NCI-H1417 treated with DMSO at 0.1 percent for 48 hours (cell line): ENCODE results near the gene MLEC.

ENCODE experiments used
- DNase-seq: peaks from one replicate; lab custom pipeline; 2025; lab: John Stamatoyannopoulos, UW

MLEC gene, protein sequence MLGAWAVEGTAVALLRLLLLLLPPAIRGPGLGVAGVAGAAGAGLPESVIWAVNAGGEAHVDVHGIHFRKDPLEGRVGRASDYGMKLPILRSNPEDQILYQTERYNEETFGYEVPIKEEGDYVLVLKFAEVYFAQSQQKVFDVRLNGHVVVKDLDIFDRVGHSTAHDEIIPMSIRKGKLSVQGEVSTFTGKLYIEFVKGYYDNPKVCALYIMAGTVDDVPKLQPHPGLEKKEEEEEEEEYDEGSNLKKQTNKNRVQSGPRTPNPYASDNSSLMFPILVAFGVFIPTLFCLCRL

DNA sequence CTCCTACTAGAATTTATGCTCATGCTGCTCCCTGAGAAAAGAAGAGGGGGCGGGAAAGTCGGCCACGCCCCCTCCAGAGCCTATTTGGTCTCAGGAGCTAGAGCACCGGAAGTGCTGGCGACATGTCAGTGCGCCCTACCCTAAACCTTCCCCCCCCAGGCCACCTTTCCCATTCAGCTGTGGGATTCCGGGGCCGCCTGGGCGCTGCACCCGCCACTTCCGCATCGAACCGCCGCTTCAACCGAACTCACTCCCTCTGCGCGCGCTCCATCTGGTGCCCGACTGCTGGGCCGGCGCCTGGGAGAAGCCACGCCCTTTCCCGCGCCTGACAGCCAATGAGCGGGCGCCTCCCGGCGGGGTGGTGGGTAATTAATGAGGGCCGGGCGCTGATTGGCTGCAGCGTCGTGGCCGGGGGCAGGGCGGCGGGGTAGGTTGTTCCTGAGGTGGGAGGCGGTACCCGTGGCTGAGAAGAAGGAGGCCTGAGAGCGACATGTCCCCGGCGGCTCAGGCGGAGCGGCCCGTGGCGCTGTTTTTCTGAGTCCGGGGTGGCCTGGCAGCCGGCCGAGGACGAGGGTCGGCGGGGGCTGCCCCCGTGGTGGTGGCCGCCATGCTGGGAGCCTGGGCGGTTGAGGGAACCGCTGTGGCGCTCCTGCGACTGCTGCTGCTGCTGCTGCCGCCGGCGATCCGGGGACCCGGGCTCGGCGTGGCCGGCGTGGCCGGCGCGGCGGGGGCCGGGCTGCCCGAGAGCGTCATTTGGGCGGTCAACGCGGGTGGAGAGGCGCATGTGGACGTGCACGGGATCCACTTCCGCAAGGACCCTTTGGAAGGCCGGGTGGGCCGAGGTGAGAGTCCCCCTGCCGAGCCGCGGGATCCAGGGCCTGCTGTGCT is at the start of gene MLEC:
MLEC (plus strand) TSS at position 460 of the 888 bp plus-strand sequence; CDS start at position 608, 148 bp downstream.
- DNase-seq = peak; percentile 90

DNA sequence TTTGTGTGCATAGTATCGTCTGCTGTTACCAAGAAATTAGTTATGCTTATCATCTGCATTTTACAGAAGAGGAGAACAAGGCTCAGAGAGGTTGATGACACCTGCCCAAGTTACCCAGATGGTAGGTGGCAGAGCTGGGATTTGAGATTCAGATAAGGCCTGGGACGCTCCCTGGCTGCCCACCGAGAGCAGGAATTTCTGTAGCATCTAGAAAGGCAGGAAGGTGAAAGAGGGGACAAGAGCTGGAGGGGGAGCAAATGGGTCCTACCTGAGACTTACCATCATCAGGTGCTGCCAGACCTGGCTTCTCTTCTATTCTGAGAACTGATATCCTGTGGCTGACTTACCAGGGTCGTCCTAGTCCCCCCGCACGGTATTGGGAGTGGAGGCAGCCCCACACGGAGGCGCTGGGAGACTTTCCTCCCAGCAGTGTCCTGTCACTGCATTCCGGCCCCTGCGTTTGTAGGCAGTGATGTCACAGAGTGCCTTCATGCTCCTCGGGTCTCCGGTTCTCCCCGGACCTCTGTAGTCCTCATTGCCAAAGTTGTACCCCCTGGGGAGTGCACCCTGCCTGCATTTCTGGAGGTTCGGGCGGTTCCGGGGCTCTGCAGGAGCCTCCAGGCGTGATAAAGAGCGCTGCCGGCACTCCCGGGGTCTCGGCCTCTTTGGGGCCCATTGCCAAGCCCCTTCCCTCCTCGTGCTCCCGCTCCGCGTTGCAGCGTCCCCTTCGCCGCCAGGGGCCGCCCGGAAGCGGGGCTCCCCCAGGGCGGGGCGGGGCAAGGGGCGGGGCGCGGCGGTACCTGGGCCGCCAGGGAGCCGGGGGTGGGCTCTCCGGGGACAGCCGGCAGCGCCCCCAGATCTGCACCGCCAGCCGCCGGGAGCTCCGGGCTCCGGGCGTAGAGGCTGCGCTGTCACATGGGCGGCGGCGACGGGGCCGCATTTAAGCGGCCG is 46.9 kb upstream of the MLEC start, which contains the start of gene CABP1:
CABP1 (plus strand) TSS at position 856 of the 951 bp plus-strand sequence; CDS start at position 916, 60 bp downstream.
- no peak for DNase-seq

DNA sequence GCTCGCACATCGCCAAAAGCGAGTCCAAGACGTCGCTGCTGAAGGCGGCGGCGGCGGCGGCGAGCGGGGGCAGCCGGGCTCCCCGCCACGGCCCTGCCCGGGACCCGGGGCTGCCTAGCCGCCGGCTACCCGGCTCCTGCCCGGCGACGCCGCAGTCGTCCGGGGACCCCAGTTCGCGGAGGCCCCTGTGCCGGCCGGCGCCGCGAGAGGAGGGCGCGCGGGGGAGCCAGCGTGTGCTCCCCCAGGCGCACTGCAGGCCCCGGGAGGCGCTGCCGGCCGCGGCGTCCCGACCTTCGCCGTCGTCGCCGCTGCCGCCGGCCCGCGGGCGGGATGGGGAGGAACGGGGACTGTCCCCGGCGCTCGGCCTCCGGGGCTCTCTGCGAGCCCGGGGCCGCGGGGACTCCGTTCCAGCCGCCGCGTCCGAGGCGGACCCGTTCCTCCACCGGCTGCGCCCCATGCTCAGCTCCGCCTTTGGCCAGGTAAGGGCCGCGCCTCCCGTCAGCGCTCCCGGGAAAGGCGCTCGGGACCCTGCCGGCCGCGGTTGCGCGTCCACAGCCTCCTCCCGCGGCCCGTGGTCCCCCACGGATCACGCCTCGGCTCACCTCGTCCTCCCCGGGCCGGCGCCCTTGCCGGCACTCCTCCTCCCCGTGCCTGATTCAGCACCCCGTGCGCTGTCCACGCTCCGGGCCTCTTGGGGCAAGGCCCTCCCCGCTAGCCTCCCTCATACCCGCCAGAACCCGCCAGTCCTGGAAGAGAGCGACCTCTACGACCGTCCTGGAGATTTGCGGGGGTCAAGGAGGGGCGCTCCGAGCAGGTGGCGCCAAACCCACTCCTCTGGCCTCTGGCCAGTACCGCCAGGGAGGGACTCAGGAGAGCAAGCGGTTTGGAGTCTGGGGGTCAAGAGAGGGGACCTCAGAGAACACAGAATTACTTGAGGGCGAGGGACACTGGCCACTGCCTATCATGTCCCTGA is 45.8 kb upstream of the MLEC start:
- DNase-seq = no peak

DNA sequence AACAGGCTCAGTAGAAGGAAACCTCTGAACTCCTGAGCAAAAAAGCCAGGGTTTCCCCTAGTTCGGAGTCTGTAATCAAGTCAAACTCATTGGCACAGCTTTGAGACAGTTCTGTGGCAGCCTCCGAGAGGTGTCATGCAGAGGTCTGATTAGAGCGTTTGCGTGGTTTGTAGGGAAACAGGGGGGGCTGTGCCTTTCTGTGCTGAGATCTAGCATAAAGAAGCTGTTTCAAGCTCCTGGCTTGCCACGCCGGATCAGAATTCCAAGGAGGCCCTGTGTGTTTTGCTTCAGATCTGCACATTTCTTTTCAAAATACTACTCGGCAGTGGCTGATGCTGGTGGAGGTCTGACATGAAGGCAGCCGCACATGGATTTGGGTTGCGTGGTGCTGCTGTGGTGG is 44.8 kb upstream of the MLEC start:
- DNase-seq = no peak

DNA sequence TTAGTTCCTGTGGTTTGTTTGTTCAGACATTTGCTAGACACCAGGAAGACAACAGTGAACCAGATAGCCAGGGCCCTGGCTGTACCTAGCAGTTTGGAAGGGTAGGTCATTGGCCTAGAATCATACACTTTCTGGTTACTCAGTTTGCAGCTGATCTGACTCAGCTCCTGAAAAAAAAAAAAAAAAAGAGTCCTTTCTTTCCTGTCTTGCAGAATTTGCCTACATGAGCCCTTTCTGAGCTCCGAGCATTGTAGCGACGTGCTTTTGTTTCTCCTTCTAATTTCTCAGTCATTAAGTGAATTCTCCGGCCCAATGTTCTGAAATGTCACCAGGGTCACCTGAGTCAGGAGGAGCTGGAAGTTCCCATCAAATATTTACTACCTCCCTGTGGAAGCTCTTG is 44.1 kb upstream of the MLEC start:
- DNase-seq = no peak

DNA sequence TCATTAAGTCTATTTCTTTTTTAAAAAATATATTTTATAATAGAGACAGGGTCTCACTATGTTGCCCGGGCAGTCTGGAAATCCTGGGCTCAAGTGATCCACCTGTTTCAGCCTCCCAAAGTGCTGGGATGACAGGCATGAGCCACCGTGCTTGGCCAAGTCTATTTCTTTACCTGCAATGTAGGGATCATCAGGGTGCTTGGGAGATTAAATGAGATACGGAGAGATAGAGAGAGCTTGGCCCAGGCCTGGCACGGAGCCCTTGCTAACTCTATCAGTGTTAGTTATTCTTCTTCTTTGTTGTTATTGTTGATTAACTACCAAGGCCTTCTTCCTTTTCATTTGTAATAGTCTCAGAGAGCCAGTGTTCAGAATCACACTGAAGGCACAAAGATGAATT is 43.4 kb upstream of the MLEC start:
- no peak for DNase-seq

DNA sequence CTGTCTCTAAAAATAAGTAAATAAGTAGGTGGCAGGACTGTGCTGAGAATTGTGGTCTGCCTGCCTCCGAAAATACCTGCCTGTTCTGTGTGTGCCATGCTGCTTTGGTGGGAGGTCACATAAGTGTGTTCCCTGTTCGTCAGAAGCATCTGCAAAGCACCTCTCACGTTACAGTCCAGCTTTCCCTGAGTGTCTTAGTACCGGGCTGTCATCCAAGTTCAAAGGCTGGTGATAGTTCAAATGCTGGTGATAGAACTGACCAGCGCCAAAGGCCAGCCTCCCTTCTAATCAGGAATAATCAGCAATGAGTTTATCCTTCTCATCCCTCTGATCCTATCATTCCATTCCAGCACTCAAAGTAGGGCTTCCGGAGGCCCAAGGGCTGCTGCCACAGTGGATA is 40.9 kb upstream of the MLEC start:
- DNase-seq = no peak

DNA sequence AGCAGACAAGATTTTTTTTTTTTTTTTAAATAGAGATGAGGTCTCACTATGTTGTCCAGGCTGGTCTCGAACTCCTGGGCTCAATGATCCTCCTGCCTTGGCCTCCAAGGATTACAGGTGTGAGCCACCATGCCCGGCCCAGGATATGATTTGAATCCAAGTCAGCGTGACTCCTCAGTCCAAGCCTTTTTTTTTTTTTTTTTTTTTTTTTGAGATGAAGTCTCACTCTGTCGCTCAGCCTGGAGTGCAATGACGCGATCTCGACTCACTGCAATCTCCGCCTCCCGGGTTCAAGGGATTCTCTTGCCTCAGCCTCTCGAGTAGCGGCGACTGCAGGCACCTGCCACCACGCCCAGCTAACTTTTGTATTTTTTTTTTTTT is 39.6 kb upstream of the MLEC start:
- no peak for DNase-seq

DNA sequence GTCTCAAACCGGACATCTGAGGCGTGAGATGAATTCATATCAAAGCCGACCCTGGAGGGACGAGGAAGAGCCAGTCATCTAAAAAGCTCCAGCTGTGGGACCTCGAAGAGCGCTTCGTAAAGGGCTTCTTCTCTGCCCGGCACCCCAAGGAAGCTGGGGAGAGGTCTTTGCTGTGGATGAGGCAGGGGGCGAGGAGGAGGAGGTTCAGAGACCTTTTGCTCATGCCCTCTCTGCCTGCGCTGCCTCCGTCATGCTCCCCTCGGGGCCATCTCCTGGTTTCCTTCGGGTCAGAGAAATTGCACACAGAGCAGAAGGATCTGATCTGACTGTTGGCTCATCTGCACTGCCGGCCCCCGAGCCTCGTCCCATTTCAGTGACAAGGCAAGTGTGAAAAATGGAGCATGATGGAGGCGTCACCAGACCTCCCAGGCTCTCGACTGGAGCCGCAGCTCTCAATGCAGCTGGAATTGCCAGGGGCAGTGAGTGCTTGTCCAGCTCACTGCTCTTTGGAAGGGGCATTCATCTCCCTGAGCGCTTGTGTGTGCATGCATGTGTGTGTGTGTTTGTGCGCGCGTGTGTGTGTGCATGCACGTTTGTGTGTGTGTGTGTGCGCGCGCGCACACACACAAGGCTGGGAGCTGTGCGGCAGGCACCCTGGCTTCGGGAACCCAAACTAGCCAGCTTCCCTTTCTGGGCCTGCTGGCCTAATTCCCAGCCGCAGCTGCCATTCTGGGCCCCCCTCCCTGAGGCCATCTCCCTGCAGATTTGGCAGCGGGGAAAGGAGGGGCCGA is 37.3 kb upstream of the MLEC start:
- DNase-seq = no peak

DNA sequence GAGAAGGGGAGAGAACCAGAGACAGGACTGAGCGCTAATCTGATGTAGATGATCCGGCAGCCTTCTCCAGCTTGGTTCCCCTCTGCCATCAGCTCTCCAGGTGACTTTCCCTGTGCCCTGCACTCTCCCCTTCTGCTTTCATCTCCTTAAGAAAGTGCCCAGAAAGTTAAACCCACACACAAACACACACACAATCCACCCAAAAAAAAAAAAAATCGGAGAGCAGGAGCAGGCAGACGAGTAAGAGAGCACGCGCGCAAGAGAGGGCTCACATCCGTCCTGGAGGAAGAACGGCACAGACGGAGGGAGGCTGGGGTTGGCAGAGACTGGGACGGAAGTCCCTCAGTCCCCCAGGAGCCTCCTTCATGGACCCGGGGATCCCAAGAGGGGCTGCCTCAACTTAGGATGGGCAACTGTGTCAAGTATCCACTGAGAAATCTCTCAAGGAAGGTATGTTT is 36.7 kb upstream of the MLEC start:
- DNase-seq = no peak

DNA sequence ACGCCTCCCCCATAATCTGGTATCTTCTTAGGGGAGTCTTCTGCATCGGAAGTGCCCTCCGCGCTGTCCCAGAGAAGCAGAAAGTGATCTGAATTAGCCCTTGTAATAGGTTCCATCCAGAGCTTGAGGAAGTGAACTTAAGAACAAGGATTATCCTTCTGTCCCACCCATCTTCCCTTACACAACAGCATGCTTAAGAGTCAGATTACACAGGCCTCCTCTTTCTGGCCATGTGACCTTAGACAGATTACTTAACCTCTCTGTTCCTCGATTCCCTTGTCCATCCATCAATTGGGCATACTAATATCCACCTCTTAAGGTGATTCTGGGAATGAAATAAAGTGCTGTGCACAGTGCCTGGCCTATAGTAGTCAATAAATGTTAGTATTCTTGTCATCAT is 35.1 kb upstream of the MLEC start:
- no peak for DNase-seq

DNA sequence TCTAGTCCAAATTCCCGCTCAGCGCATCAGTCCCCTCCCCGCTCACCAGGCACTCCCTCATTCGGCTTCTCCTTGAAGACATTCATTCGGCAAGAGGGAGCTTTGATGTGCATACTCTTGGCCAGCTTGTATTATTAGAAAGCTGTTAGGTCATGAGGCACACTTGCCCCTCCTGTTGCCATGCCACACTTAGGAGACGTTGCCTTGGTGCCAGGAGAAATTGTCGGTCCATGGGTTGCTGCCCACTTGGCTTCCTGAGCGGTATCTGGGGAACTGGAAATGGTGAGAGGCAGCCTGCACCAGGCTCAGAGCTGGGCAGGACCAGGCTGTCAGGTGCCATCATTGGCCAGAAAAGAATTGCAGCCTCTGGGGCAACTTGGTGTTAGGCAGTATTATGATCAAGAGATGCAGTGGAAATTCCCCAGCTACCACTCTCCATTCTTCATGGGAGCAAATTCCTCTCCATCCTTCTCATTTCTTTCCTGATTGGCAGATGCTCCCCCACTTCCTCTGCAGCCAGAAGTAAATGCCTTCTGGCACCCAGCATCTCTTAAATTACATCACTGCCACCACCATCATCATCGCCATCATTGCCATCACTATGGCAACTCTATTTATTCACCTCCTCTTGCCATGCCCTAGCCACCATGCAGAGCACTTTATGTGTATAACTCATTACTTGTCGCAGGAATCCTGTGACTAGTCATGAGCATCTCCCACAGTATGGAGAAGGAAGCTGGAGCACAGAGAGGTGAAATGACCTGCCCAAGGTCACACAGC is 34.1 kb upstream of the MLEC start:
- no peak for DNase-seq

DNA sequence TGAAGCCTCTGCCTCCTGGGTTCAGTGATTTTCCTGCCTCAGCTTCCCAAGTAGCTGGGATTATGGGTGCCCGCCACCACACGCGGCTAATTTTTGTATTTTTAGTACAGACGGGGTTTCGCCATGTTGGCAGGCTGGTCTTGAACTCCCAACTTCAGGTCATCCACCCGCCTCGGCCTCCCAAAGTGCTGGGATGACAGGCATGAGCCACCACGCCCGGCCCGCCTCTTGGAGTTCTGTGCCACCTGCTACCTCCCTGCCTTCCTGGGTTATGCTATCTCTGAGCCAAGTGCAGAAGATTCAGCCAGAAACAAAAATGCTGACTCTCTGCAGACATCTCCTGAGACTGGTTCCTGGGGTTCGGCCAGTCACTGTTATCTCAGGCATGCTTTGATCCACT is 33.3 kb upstream of the MLEC start:
- no peak for DNase-seq

DNA sequence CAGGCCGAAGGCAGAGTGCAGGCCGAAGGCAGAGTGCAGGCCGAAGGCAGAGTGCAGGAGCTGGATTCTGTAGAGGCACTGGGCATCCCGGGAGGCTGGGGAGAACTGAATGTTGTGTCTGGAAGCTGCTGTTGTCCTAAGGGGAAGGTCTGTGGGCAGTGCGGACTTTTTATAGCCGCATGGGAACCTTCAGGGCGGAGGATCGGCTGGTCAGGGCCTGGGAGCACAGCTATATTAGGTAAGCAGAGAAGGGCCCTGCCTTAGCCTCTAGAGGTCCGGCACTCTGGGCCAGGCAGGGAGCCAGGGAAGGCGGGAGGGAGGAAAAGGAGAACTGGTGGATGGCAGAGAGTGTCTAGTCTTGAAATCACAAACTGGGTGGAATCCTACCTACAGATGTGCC is 32.3 kb upstream of the MLEC start:
- no peak for DNase-seq

DNA sequence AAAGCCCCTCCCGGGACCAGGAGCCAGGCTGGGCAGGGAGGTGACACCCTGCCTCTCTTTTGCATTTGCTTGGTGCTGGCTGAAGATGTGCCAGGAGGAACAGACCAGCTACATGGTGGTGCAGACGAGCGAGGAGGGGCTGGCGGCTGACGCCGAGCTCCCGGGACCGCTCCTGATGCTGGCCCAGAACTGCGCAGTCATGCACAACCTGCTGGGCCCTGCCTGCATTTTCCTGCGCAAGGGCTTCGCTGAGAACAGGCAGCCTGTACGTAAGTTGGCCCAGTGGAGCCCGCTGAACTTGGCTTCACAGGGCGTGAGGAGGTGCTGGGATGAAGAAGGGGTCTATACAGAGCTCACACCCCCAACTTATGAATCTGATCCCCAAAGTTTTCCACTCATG is 30.9 kb upstream of the MLEC start:
- no peak for DNase-seq

DNA sequence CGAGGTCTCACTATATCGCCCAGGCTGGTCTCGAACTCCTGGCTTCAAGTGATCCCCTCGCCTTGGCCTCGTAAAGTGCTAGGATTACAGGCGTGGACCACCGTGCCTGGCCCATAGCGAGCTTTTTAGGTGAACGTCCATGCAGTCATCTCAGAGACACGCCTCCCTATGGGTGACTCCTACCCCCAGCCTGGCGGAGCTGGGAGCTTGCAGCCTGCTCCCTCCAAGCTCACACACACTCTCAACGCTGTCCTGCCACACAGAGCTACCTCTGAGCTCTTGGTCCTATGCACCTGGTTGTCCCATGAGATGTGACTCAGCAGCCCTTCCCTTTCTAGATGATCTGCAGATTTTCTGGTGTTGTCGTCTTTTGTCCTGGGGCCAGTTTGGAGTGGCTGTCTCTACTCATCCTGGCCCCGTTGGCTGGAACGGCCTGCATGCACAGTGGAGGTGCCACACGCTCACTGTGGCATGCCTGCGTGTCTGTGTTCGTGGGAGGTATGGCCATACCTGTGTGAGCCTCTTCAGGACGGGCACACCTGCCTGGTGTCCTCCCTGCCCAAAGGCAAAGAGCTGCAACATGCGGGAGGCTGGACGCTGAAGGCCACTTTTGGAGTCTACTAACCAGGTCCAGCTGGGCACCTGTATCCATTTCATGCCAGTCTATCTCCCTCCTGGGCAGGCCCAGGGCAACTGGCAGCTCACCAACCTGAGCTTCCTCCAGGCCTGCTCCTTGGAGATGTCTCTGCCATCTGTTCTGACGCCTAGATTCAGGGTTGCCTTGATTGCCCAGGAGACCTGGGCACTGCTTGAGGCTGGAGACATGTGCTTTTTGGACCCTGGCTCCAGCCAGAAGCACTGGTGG is 28.4 kb upstream of the MLEC start:
- DNase-seq = no peak

DNA sequence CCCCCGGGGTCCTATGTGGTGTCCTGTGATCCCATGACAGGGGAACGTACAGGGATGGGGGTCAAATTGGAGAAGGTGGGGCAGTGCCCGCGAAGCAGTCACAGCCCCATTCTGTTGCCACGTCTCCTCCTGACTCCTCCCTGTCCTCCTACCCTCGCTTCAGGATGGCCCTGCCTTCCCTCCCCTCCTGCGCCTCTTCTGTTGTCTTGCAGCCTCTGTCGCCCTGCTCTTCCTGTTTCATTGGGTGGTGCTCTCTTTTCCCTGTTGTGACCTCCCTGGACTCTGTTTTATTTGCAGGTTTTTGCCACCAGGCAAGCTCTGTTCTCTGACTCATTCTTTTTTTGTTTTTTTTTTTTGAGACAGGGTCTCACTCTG is 27.8 kb upstream of the MLEC start:
- no peak for DNase-seq

DNA sequence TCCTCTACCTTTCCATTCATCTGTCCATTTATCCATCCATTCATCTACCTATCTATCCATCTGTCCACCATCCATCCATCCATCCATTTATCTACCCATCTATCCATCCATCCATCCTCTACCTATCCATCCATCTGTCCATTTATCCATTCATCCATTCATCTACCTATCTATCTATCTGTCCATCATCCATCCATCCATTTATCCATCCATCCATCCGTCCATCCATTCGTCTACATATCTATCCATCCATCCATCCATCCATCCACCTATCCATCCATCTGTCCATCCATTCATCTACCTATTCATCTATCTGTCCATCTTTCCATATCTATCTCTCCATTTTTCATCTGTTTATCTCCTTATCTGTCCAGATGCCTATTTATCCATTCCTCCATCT is 25.5 kb upstream of the MLEC start:
- no peak for DNase-seq
